AG09309 (cell line): ENCODE measurements around the gene MMP19.

ENCODE experiments used
- DNase-seq: peaks from one replicate; pipeline ENCODE4 v3.0.0-alpha.2; 2010; ENCODE audit warnings: low read depth
- H3K4me3 ChIP-seq: 2 replicates; pipeline ENCODE4 v1.5.1; 2011; ENCODE audit warnings: mild to moderate bottlenecking, low read depth, low read length, moderate library complexity; ENCODE audit not compliant: control insufficient read depth
- TF ChIP-seq, protein P1 (sequence below): IDR thresholded peaks from 2 replicates; pipeline ENCODE4 v1.5.1; 2011; ENCODE audit warnings: mild to moderate bottlenecking, low read depth, low read length, inconsistent platforms; ENCODE audit not compliant: insufficient read depth, control insufficient read depth; ENCODE audit errors: missing control alignments

MMP19 gene

DNA sequence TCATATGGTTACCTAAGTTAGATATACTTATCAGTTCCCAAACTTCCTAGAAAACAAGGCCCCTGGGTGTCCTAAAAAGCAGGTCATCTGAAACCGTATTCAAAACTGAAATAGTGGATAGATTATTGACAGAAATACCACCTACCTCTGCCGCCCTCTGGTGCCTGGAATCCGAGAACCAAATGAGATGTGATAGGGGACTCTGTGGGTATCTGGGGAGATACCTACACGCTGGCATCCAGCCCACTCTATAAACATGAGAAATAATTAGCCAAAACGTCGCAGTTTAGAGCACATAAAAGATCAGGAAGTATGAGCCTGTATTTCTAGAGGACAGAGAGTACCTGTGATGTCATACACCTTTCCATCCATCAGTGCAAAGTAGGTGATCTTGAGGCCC, 20.5 kb downstream of the MMP19 start:
- no peak for DNase-seq
- TF ChIP-seq, protein P1, sequence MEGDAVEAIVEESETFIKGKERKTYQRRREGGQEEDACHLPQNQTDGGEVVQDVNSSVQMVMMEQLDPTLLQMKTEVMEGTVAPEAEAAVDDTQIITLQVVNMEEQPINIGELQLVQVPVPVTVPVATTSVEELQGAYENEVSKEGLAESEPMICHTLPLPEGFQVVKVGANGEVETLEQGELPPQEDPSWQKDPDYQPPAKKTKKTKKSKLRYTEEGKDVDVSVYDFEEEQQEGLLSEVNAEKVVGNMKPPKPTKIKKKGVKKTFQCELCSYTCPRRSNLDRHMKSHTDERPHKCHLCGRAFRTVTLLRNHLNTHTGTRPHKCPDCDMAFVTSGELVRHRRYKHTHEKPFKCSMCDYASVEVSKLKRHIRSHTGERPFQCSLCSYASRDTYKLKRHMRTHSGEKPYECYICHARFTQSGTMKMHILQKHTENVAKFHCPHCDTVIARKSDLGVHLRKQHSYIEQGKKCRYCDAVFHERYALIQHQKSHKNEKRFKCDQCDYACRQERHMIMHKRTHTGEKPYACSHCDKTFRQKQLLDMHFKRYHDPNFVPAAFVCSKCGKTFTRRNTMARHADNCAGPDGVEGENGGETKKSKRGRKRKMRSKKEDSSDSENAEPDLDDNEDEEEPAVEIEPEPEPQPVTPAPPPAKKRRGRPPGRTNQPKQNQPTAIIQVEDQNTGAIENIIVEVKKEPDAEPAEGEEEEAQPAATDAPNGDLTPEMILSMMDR: peak; percentile 32
- H3K4me3 ChIP-seq: no peak overlapping the region

DNA sequence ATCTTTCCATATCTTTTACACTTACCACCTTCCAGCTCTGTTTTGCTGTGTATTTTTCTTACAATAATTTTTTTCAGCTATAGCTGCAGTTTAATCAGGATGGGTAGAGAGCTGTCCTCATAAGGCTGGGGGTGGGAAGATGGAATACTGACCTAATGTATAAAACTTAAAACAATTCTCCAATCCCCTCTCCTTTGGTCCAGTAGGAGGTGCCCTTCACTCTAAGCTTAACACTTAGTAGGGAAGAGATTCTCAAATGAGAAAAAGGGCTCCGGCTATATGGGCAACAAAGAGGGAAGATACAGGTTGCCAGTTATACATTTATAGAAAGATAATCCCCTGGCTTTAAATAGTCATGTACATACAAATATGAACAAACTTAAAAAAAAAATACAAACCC, 22.1 kb downstream of the MMP19 start:
- TF ChIP-seq, protein P1: peak; percentile 28
- no peak for DNase-seq
- H3K4me3 ChIP-seq: no peak overlapping the region

DNA sequence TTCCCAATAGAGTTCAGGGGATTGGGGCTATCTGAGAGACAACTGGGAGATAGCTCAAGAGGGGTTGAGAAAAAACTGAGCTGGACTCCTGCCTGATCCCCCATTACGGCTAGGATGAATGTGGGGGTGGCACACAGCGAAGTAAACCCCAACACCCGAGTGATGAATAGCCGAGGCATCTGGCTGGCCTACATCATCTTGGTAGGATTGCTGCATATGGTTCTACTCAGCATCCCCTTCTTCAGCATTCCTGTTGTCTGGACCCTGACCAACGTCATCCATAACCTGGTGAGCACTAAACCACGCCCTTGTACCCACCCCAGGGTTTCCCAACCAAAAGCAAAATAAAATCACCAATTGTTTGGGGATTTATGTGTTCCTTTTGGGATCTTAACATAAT, 23.9 kb downstream of the MMP19 start:
- TF ChIP-seq, protein P1: no peak
- no peak for DNase-seq
- H3K4me3 ChIP-seq: peak overlapping the region; percentile 97; the same call in 1 of the 2 replicates

DNA sequence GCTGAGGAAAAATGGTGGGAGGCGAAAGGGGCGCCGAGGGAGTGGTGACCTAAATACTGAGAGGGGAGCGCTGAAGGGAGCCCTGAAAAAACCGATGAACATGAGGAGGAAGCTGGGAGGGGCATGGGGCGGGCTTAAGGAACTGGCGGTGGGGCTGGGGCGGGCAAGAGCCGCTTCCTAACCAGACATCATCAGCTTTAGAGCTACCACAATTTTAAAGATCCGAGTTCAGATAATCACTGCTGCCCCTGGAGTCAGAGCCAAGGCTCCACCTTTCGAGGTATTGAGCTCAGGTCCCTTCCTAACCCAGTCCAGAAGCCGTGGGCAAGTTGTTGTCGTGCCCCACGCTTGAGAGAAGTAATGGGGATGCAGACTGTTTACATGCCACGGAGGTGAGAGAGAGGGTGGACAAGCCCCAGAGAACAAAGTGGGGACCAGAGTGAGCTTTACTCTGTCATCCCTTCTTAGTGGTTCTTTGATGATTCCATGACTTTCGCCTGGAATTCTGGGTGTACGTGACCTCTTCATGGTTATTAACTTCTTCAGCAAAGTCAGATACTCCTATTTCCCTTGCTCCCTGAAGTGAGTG, 24.5 kb downstream of the MMP19 start:
- TF ChIP-seq, protein P1: no peak
- H3K4me3 ChIP-seq: peak overlapping the region; percentile 97
- no peak for DNase-seq

DNA sequence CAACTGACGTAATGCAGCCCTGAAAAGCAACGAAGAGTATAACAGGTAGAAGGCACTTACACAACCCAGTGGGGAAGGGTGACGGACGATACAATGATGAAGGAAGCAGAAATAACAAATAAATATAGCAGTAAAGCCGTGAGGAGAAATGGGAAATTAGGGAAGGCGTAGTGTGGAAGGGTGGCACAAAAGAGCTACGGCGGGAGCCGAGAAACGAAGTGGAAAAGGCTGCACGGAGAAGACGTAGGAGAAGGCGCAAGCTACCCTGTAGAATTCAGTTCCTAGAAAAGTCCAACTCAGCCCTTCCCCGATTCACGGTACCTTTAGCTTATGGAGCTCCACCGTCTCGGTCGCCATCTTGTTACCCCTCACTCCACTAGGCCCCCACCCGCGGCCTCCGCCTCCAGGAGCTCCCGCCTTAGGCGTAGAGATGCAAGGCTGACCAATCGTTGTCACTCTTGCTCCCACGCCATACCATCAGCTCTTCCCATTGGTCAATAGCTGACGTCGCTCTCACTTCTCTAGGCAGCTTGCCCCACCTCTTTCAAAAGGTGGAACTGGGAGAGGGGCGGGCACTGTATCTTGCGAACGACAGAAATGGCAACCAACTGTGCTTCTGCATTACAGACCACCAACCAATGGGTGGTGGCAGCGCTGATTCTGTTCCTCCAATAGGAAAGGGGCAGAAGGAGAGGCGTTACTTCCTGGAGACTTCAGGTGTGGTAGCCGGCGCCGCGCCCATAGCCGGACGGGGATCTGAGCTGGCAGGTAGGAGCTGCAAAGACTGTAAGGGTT, 25.2 kb downstream of the MMP19 start, which contains the start of the genes ORMDL2 and SARNP:
Gene ORMDL2 (plus strand): TSS at position 697 of the 795 bp plus-strand sequence. CDS start 959 bp downstream, outside the sequence.
Gene SARNP (minus strand): TSS at position 380 of the 795 bp plus-strand sequence. CDS start 23 bp downstream, at position 357.
- H3K4me3 ChIP-seq: peak within 1 kb of the TSS; percentile 97
- TF ChIP-seq, protein P1: no peak
- DNase-seq: peak; percentile 99

DNA sequence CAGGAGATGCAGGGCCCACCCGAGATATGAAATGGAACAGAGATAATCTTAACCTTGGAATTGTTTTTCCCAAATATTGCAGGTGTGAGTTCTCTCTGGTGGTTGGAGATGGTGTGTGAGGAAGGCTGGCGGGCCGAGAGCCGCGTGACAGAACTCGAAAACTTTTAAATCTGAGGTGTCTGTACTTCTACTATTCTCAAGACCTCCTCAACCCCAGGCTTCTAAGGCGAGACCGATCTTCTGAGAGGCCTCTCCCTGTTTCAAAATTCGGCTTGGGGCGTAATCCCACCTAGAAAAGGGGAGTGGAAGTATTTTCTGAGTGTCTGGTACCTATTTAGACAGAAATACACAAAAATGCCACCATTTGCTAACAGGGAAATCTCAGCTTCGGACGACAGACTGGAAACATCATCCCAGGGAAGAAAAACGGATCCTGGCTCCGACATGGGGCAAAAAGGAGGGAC, 25.8 kb downstream of the MMP19 start:
- no peak for DNase-seq
- TF ChIP-seq, protein P1: no peak
- peak overlapping the region; percentile 97 for H3K4me3 ChIP-seq
